Measurements from ENCODE around the gene GRM7.

The GRM7 gene

GRCh38 chr3:7171493-7171892, 310.6 kb downstream of the GRM7 start:
- Histone ChIP-seq H3K36me3 (ENCODE audit: low read depth) (no peaks in the 10 kb centered on the region), H3K4me3 (ENCODE audit: severe bottlenecking) (no peak overlapping the region), H3K27me3 (ENCODE audit: insufficient read depth, poor library complexity, severe bottlenecking) (no peaks in the 10 kb centered on the region), H3K9me3 (ENCODE audit: severe bottlenecking) (no peaks in the 10 kb centered on the region), H3K27ac (ENCODE audit: poor library complexity, severe bottlenecking) (no peak overlapping the region), H3K4me1 (ENCODE audit: insufficient read depth, poor library complexity, severe bottlenecking) (no peaks in the 10 kb centered on the region)
- no peak for TF ChIP-seq CTCF (IDR thresholded peaks at IDR 0.05; ENCODE audit: poor library complexity, severe bottlenecking)
- DNase-seq (ENCODE audit: low spot score) (no peak), ATAC-seq (ENCODE audit: low read depth) (no peak)

GRCh38 chr3:7172996-7173395, 312.1 kb downstream of the GRM7 start:
- Histone ChIP-seq H3K4me3 (ENCODE audit: severe bottlenecking) (no peak overlapping the region), H3K27ac (ENCODE audit: poor library complexity, severe bottlenecking) (no peak overlapping the region), H3K9me3 (ENCODE audit: severe bottlenecking) (no peaks in the 10 kb centered on the region), H3K36me3 (ENCODE audit: low read depth) (no peaks in the 10 kb centered on the region), H3K27me3 (ENCODE audit: insufficient read depth, poor library complexity, severe bottlenecking) (no peaks in the 10 kb centered on the region), H3K4me1 (ENCODE audit: insufficient read depth, poor library complexity, severe bottlenecking) (no peaks in the 10 kb centered on the region)
- no peak for TF ChIP-seq CTCF (IDR thresholded peaks at IDR 0.05; ENCODE audit: poor library complexity, severe bottlenecking)
- no peak for DNase-seq (ENCODE audit: low spot score)
- no peak for ATAC-seq (ENCODE audit: low read depth)

- TF ChIP-seq CTCF (IDR thresholded peaks at IDR 0.05; ENCODE audit: poor library complexity, severe bottlenecking) = no peak
- no peak overlapping the region for H3K27ac ChIP-seq (ENCODE audit: poor library complexity, severe bottlenecking)
- no peaks in the 10 kb centered on the region for H3K9me3 ChIP-seq (ENCODE audit: severe bottlenecking)
- no peaks in the 10 kb centered on the region for H3K4me1 ChIP-seq (ENCODE audit: insufficient read depth, poor library complexity, severe bottlenecking)
- no peaks in the 10 kb centered on the region for H3K27me3 ChIP-seq (ENCODE audit: insufficient read depth, poor library complexity, severe bottlenecking)
- no peak for DNase-seq (ENCODE audit: low spot score)
- no peaks in the 10 kb centered on the region for H3K36me3 ChIP-seq (ENCODE audit: low read depth)
- no peak for ATAC-seq (ENCODE audit: low read depth)
- no peak overlapping the region for H3K4me3 ChIP-seq (ENCODE audit: severe bottlenecking)
Observed at GRCh38 chr3:7188551-7188950, 327.6 kb downstream of the GRM7 start.

- TF ChIP-seq CTCF (IDR thresholded peaks at IDR 0.05; ENCODE audit: poor library complexity, severe bottlenecking) = no peak
- Histone ChIP-seq H3K36me3 (ENCODE audit: low read depth) (no peaks in the 10 kb centered on the region), H3K4me3 (ENCODE audit: severe bottlenecking) (no peak overlapping the region), H3K9me3 (ENCODE audit: severe bottlenecking) (no peaks in the 10 kb centered on the region), H3K4me1 (ENCODE audit: insufficient read depth, poor library complexity, severe bottlenecking) (no peaks in the 10 kb centered on the region), H3K27me3 (ENCODE audit: insufficient read depth, poor library complexity, severe bottlenecking) (no peaks in the 10 kb centered on the region), H3K27ac (ENCODE audit: poor library complexity, severe bottlenecking) (no peak overlapping the region)
- ATAC-seq (ENCODE audit: low read depth) (no peak), DNase-seq (ENCODE audit: low spot score) (no peak)
Observed at GRCh38 chr3:7190095-7190494, 329.2 kb downstream of the GRM7 start.

GRCh38 chr3:7193269-7193668, 332.4 kb downstream of the GRM7 start:
- H3K27ac ChIP-seq (ENCODE audit: poor library complexity, severe bottlenecking) = no peak overlapping the region
- DNase-seq (ENCODE audit: low spot score) (no peak), ATAC-seq (ENCODE audit: low read depth) (no peak)
- no peaks in the 10 kb centered on the region for H3K36me3 ChIP-seq (ENCODE audit: low read depth)
- no peak for TF ChIP-seq CTCF (IDR thresholded peaks at IDR 0.05; ENCODE audit: poor library complexity, severe bottlenecking)
- no peaks in the 10 kb centered on the region for H3K4me1 ChIP-seq (ENCODE audit: insufficient read depth, poor library complexity, severe bottlenecking)
- no peaks in the 10 kb centered on the region for H3K9me3 ChIP-seq (ENCODE audit: severe bottlenecking)
- no peak overlapping the region for H3K4me3 ChIP-seq (ENCODE audit: severe bottlenecking)
- H3K27me3 ChIP-seq (ENCODE audit: insufficient read depth, poor library complexity, severe bottlenecking) = no peaks in the 10 kb centered on the region

All from RWPE2 (cell line).